Endothelial cell of umbilical vein (primary cell): ENCODE results near the gene NEDD4L. TPM values are rescaled to one million over a fixed set of nuclear protein-coding genes. Genes with fewer than 3 reads are reported as not detected.

Source experiments
- BruUV-seq: library from RNA; stranded (reverse); fragments of 400-500 nt; replicated peaks from 2 replicates; lab custom pipeline; 2021; lab: Mats Ljungman, UMichigan
- CTCF ChIA-PET: fragments of 300-600, 350-600 bp; sonication (Branson Sonifier 250); formaldehyde crosslinking; loops from one replicate; lab custom pipeline; 2021; ENCODE audit warnings: antibody characterized with exemption, inconsistent platforms; lab: Charles Lee
- POLR2A ChIA-PET: fragments of 300-600, 350-600 bp; sonication (Branson Sonifier 250); formaldehyde crosslinking; loops from one replicate; lab custom pipeline; 2021; ENCODE audit warnings: antibody characterized with exemption, inconsistent platforms; lab: Charles Lee
- DNase-seq: peaks from one replicate; pipeline ENCODE4 v3.0.0-alpha.2; 2011; ENCODE audit warnings: low read depth, low spot score
- FAIRE-seq: peaks from 2 replicates; lab custom pipeline; 2011; peaks lifted over from hg19 to GRCh38; lab: Jason Lieb, UNC
- H2AFZ ChIP-seq: 2 replicates; pipeline ENCODE4 v1.6.0; 2012; ENCODE audit warnings: low read depth, low read length, control low read depth, inconsistent platforms
- H3K27ac ChIP-seq: 2 replicates; pipeline ENCODE4 v1.5.1; 2011; ENCODE audit warnings: low read depth, mild to moderate bottlenecking, control low read depth, low read length, moderate library complexity; ENCODE audit not compliant: insufficient read depth
- H3K27me3 ChIP-seq, 2 experiments: 2 replicates each; pipeline versions ENCODE4 v1.6.0 to v1.6.1; 2011; ENCODE audit warnings: low read length in 2 of 2, mixed read lengths in 1 of 2; ENCODE audit not compliant: control insufficient read depth in 2 of 2, insufficient read depth in 2 of 2
- H3K36me3 ChIP-seq, 2 experiments: 2 replicates in 1 of 2; 3 replicates in 1 of 2; pipeline ENCODE4 v1.5.1; 2011; ENCODE audit warnings: low read length in 2 of 2, mild to moderate bottlenecking in 1 of 2, moderate library complexity in 1 of 2; ENCODE audit not compliant: control insufficient read depth in 2 of 2, insufficient read depth in 2 of 2; ENCODE audit errors: extremely low read depth in 1 of 2
- H3K4me1 ChIP-seq: 3 replicates; pipeline ENCODE4 v1.5.1; 2011; ENCODE audit warnings: mild to moderate bottlenecking, low read length; ENCODE audit not compliant: control insufficient read depth, insufficient read depth; ENCODE audit errors: extremely low read depth
- H3K4me2 ChIP-seq: 2 replicates; pipeline ENCODE4 v1.6.1; 2011; ENCODE audit warnings: low read length, control low read depth, mixed read lengths; ENCODE audit not compliant: insufficient read depth
- H3K4me3 ChIP-seq, 3 experiments: fragments of 200-600 bp in 1 of 3; sonication (generic), shearing (Covaris generic) in 1 of 3; replicated peaks in 1 of 3; 2 replicates each; pipeline ENCODE4 v1.5.1; 2011 to 2016; ENCODE audit warnings: control low read depth in 3 of 3, low read length in 3 of 3, mild to moderate bottlenecking in 2 of 3, inconsistent platforms in 1 of 3, low read depth in 1 of 3, moderate library complexity in 1 of 3; ENCODE audit not compliant: insufficient read depth in 1 of 3
- H3K79me2 ChIP-seq: 2 replicates; pipeline ENCODE4 v1.6.0; 2012; ENCODE audit warnings: low read length, inconsistent platforms; ENCODE audit not compliant: control insufficient read depth, insufficient read depth
- H3K9ac ChIP-seq: replicated peaks from 2 replicates; pipeline ENCODE3; 2011; ENCODE audit warnings: low read length, control low read depth; ENCODE audit not compliant: insufficient read depth; ENCODE audit errors: extremely low read depth
- H3K9me1 ChIP-seq: replicated peaks from 3 replicates; pipeline ENCODE4 v1.6.0; 2011; ENCODE audit warnings: mild to moderate bottlenecking, low read length; ENCODE audit not compliant: control insufficient read depth, insufficient read depth; ENCODE audit errors: extremely low read depth
- H3K9me3 ChIP-seq: replicated peaks from 2 replicates; pipeline ENCODE4 v1.5.1; 2012; ENCODE audit warnings: low read length, inconsistent platforms; ENCODE audit not compliant: control insufficient read depth, insufficient read depth
- H4K20me1 ChIP-seq: replicated peaks from 2 replicates; pipeline ENCODE3; 2011; ENCODE audit warnings: mild to moderate bottlenecking, low read length; ENCODE audit not compliant: control insufficient read depth, insufficient read depth; ENCODE audit errors: extremely low read depth
- EZH2 ChIP-seq: IDR thresholded peaks from 2 replicates; pipeline ENCODE4 v1.6.1; 2012; ENCODE audit warnings: borderline replicate concordance, low read depth, mild to moderate bottlenecking, moderate library complexity, low read length, inconsistent platforms; ENCODE audit not compliant: severe bottlenecking
- GATA2 ChIP-seq: IDR thresholded peaks from 2 replicates; pipeline ENCODE4 v1.7.0; 2011; ENCODE audit warnings: low read depth, mild to moderate bottlenecking, moderate library complexity, mixed read lengths, low read length; ENCODE audit not compliant: insufficient read length, insufficient read depth
- JUN ChIP-seq: IDR thresholded peaks from 2 replicates; pipeline ENCODE4 v1.6.1; 2011; ENCODE audit warnings: borderline replicate concordance, low read depth; ENCODE audit not compliant: insufficient read length, insufficient read depth
- POLR2A ChIP-seq: IDR thresholded peaks from 2 replicates; pipeline ENCODE4 v1.6.1; 2012; ENCODE audit warnings: low read depth, mild to moderate bottlenecking, control low read depth, low read length
- POLR2AphosphoS5 ChIP-seq: IDR thresholded peaks from 2 replicates; pipeline ENCODE4 v1.6.1; 2012; ENCODE audit warnings: low read depth, mild to moderate bottlenecking, control low read depth, low read length, moderate library complexity; ENCODE audit not compliant: insufficient read depth
- dilution Hi-C: fragments of 300-500 bp; cut with MboI; formaldehyde crosslinking; loops from one replicate; pipeline ENCODE4 v1.15.0; 2019; ENCODE audit warnings: low sequenced_read_pairs; ENCODE audit not compliant: extremely low pct_ligation_motif_present
- intact Hi-C: fragments of 100-400 bp; cut with micrococcal nuclease; formaldehyde crosslinking; loops from one replicate; pipeline ENCODE4 v1.10.0; 2022
- polyA plus RNA-seq, 4 experiments: library from polyadenylated mRNA; depleted of rRNA in 3 of 4; stranded (reverse) in 3 of 4; unstranded in 1 of 4; fragments of >200 nt; gene quantifications; 2 replicates each; pipeline versions ENCODE4 v1.2.1 to v1.2.3, GENCODE V29; 2011 to 2012; ENCODE audit warnings: missing spikeins in 1 of 4
- total RNA-seq: library from RNA; stranded (reverse); gene quantifications from 2 replicates; pipeline ENCODE4 v1.2.3, GENCODE V29; 2021
- TF ChIP-seq, protein P1 (sequence below), 2 donors: IDR thresholded peaks; 1 replicate in 1 of 2; 2 replicates in 1 of 2; pipeline ENCODE4 v1.5.1; 2011; ENCODE audit warnings: low read length in 2 of 2, mild to moderate bottlenecking in 2 of 2, moderate library complexity in 2 of 2, control low read depth in 1 of 2, inconsistent platforms in 1 of 2, low read depth in 1 of 2; ENCODE audit not compliant: insufficient read depth in 1 of 2; ENCODE audit errors: extremely low read depth in 1 of 2

Gene NEDD4L
- total and polyA plus RNA-seq, 2 donors (not counting 3 experiments of a cell fraction or from before 2014, with no cell fraction given) = 20.5 to 78.9 TPM

DNA sequence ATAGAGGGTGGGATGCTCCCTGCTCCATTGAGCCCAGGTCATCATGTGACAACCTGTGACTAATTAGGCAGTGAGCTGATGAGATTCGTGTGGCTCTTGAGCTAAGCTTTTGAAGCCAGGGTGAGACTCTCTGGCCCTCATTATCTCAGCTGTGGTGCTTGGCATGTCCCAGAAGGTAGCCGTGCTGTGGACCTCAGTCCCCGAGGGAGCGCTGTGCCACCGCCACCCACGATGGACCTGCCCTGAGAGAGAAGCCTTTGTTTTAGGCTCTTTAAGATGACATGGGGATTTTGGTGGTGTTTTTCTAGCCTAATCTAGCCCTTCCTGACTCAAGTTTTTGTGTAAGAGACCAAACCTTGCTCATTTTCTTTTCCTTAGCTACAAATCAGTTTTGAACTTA lies 66.4 kb downstream of the NEDD4L start:
- Histone ChIP-seq H4K20me1 (no peaks in the 10 kb centered on the region), H3K27me3 (no peaks in the 10 kb centered on the region), H3K4me1 (no peaks in the 10 kb centered on the region), H3K4me2 (no peak overlapping the region), H3K9me1 (no peaks in the 10 kb centered on the region), H3K27ac (no peak overlapping the region), H3K4me3 (no peak overlapping the region), H3K9me3 (no peaks in the 10 kb centered on the region), H3K36me3 (no peaks in the 10 kb centered on the region), H3K79me2 (no peaks in the 10 kb centered on the region), H2AFZ (no peak overlapping the region), H3K9ac (no peak overlapping the region)
- TF ChIP-seq GATA2 (no peak), POLR2AphosphoS5 (no peak), POLR2A (no peak), EZH2 (no peak)
- TF ChIP-seq, protein P1, sequence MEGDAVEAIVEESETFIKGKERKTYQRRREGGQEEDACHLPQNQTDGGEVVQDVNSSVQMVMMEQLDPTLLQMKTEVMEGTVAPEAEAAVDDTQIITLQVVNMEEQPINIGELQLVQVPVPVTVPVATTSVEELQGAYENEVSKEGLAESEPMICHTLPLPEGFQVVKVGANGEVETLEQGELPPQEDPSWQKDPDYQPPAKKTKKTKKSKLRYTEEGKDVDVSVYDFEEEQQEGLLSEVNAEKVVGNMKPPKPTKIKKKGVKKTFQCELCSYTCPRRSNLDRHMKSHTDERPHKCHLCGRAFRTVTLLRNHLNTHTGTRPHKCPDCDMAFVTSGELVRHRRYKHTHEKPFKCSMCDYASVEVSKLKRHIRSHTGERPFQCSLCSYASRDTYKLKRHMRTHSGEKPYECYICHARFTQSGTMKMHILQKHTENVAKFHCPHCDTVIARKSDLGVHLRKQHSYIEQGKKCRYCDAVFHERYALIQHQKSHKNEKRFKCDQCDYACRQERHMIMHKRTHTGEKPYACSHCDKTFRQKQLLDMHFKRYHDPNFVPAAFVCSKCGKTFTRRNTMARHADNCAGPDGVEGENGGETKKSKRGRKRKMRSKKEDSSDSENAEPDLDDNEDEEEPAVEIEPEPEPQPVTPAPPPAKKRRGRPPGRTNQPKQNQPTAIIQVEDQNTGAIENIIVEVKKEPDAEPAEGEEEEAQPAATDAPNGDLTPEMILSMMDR (IDR thresholded peaks at IDR 0.05; ENCODE audit: extremely low read depth in 1 of 2, insufficient read depth in 1 of 2, low read depth in 1 of 2, low read length in 2 of 2) = no peak
- dilution Hi-C loops (no loop called here), intact Hi-C loops (no loop called here)
- no TSS peak for BruUV-seq
- POLR2A ChIA-PET = no interaction called here
- FAIRE-seq = no peak
- CTCF ChIA-PET = interaction anchor here (0.6 to 1.8 kb wide), 7 partner anchors 9 to 152 kb away, joined by 3 to 14 read pairs (median 4); partner anchors contain the start of gene NEDD4L
- DNase-seq = no peak

DNA sequence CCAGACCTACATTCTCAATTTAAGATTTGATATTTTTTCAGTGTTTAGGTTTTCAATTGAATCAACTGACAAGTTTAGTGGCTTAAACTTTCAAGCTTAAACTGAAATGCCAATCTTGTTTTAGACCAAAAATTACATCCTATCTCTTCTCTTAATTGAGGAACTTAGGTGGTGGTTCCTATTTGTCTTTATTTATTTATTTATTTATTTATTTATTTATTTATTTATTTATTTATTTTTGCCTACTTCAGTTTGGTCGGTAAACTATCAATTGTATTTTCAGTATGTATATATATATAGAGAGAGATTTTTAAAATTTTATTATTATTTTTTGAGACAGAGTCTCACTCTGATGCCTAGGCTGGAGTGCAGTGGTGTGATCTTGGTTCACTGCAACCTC lies 68.1 kb downstream of the NEDD4L start:
- no peaks in the 10 kb centered on the region for H3K9me1 ChIP-seq
- FAIRE-seq (no peak), DNase-seq (no peak)
- dilution Hi-C loops (no loop called here), intact Hi-C loops (no loop called here)
- H3K4me2 ChIP-seq = no peak overlapping the region
- no peak overlapping the region for H3K9ac ChIP-seq
- H3K4me3 ChIP-seq = no peak overlapping the region
- CTCF ChIA-PET = interaction anchor here (0.9 to 2.6 kb wide), 2 partner anchors 10 to 68 kb away, joined by 3 to 11 read pairs; partner anchors contain the start of gene NEDD4L
- no peaks in the 10 kb centered on the region for H3K9me3 ChIP-seq
- no peak for TF ChIP-seq JUN
- BruUV-seq = no TSS peak
- H3K27me3 ChIP-seq = no peaks in the 10 kb centered on the region
- H3K36me3 ChIP-seq = no peaks in the 10 kb centered on the region
- no peak overlapping the region for H3K27ac ChIP-seq
- H4K20me1 ChIP-seq = no peaks in the 10 kb centered on the region
- H3K4me1 ChIP-seq = no peaks in the 10 kb centered on the region
- H3K79me2 ChIP-seq = no peaks in the 10 kb centered on the region
- POLR2A ChIA-PET = no interaction called here
- H2AFZ ChIP-seq = no peak overlapping the region
